H1 (cell line): ENCODE results near the gene CCDC197. TPM values are rescaled to one million over a fixed set of nuclear protein-coding genes. Genes with fewer than 3 reads are reported as not detected.

Experiments
- CTCF ChIA-PET: fragments of 300-600 bp; sonication (Branson Sonifier 250); formaldehyde crosslinking; loops from one replicate; lab custom pipeline; 2021; ENCODE audit not compliant: partially characterized antibody; lab: Charles Lee
- POLR2A ChIA-PET: fragments of 300-600 bp; sonication (Branson Sonifier 250); formaldehyde crosslinking; loops from one replicate; lab custom pipeline; 2021; ENCODE audit warnings: inconsistent platforms; ENCODE audit not compliant: partially characterized antibody; lab: Charles Lee
- DNase-seq, 2 experiments: peaks; one replicate each; pipeline versions ENCODE4 v3.0.0 to v3.0.0-alpha.2; 2010 to 2022; ENCODE audit warnings: low spot score in 2 of 2, low read depth in 1 of 2, mixed read lengths in 1 of 2
- FAIRE-seq: peaks from 2 replicates; lab custom pipeline; 2011; peaks lifted over from hg19 to GRCh38; lab: Jason Lieb, UNC
- H2AFZ ChIP-seq: 2 replicates; pipeline ENCODE4 v1.8.1; 2012; ENCODE audit warnings: low read length, inconsistent platforms
- H2AK5ac ChIP-seq: 2 replicates; pipeline ENCODE4 v1.6.1; 2013; ENCODE audit warnings: low read depth, low read length
- H2BK120ac ChIP-seq: replicated peaks from 2 replicates; pipeline ENCODE3; 2013; ENCODE audit warnings: low read depth, low read length, inconsistent platforms
- H2BK12ac ChIP-seq: 2 replicates; pipeline ENCODE4 v1.6.1; 2013; ENCODE audit warnings: low read depth, low read length
- H2BK15ac ChIP-seq: 2 replicates; pipeline ENCODE4 v1.6.1; 2013; ENCODE audit warnings: low read length
- H2BK20ac ChIP-seq: 2 replicates; pipeline ENCODE4 v1.6.1; 2013; ENCODE audit warnings: low read length
- H2BK5ac ChIP-seq: 2 replicates; pipeline ENCODE4 v1.6.1; 2013; ENCODE audit warnings: low read depth, low read length
- H3K14ac ChIP-seq: 2 replicates; pipeline ENCODE4 v1.6.1; 2013; ENCODE audit warnings: inconsistent platforms; ENCODE audit not compliant: insufficient read length
- H3K18ac ChIP-seq: 2 replicates; pipeline ENCODE4 v1.6.1; 2013; ENCODE audit warnings: low read length; ENCODE audit errors: extremely low read depth
- H3K23ac ChIP-seq: 2 replicates; pipeline ENCODE4 v1.6.1; 2013; ENCODE audit warnings: inconsistent platforms; ENCODE audit not compliant: insufficient read length
- H3K23me2 ChIP-seq: 2 replicates; pipeline ENCODE4 v1.6.1; 2013; ENCODE audit warnings: low read depth, low read length
- H3K27ac ChIP-seq: 2 replicates; pipeline ENCODE4 v1.6.1; 2011; ENCODE audit warnings: low read depth, low read length, inconsistent platforms
- H3K27me3 ChIP-seq, 4 experiments: replicated peaks in 1 of 4; 1 replicate in 1 of 4; 2 replicates in 3 of 4; pipeline versions ENCODE4 v1.6.1 to v1.8.1; 2011 to 2013; ENCODE audit warnings: low read length in 3 of 4, mild to moderate bottlenecking in 3 of 4, inconsistent platforms in 2 of 4, mixed read lengths in 2 of 4, moderate library complexity in 1 of 4; ENCODE audit not compliant: control insufficient read depth in 3 of 4, insufficient read depth in 3 of 4; ENCODE audit errors: extremely low read depth in 1 of 4
- H3K36me3 ChIP-seq, 4 experiments: 2 replicates each; pipeline versions ENCODE4 v1.6.1 to v1.8.1; 2011 to 2013; ENCODE audit warnings: mild to moderate bottlenecking in 4 of 4, low read length in 3 of 4, moderate library complexity in 2 of 4, control low read depth in 1 of 4, inconsistent platforms in 1 of 4; ENCODE audit not compliant: insufficient read depth in 4 of 4, control insufficient read depth in 2 of 4
- H3K4ac ChIP-seq: replicated peaks from 2 replicates; pipeline ENCODE3; 2013; ENCODE audit warnings: low read length, low read depth, mixed read lengths, inconsistent platforms; ENCODE audit not compliant: insufficient read length
- H3K4me1 ChIP-seq, 4 experiments: replicated peaks in 1 of 4; 1 replicate in 1 of 4; 2 replicates in 3 of 4; pipeline versions ENCODE4 v1.6.1 to v1.8.1; 2011 to 2013; ENCODE audit warnings: low read length in 3 of 4, inconsistent platforms in 2 of 4, mixed read lengths in 1 of 4; ENCODE audit not compliant: insufficient read depth in 4 of 4, control insufficient read depth in 3 of 4
- H3K4me2 ChIP-seq, 2 experiments: 2 replicates each; pipeline versions ENCODE4 v1.6.1 to v1.8.1; 2011 to 2013; ENCODE audit warnings: low read depth in 2 of 2, low read length in 2 of 2, control low read depth in 1 of 2, inconsistent platforms in 1 of 2, mild to moderate bottlenecking in 1 of 2; ENCODE audit not compliant: insufficient read depth in 1 of 2
- H3K4me3 ChIP-seq, 4 experiments: fragments of 200-600, 300-600 bp in 1 of 4; sonication (generic), shearing (Covaris generic), sonication (Bioruptor Twin) in 1 of 4; 2 replicates each; pipeline versions ENCODE4 v1.5.1 to v1.8.1; 2011 to 2016; ENCODE audit warnings: low read length in 4 of 4, low read depth in 3 of 4, control low read depth in 2 of 4, inconsistent platforms in 2 of 4, mild to moderate bottlenecking in 2 of 4, mixed read lengths in 1 of 4, moderate library complexity in 1 of 4; ENCODE audit not compliant: insufficient read depth in 2 of 4; ENCODE audit errors: extremely low read depth in 1 of 4
- H3K56ac ChIP-seq: replicated peaks from 2 replicates; pipeline ENCODE3; 2013; ENCODE audit warnings: low read depth, mild to moderate bottlenecking, mixed read lengths, low read length, inconsistent platforms; ENCODE audit not compliant: insufficient read length
- H3K79me1 ChIP-seq: 2 replicates; pipeline ENCODE4 v1.6.1; 2013; ENCODE audit warnings: low read depth, low read length, control low read depth
- H3K79me2 ChIP-seq, 2 experiments: 2 replicates each; pipeline versions ENCODE4 v1.6.1 to v1.8.1; 2012 to 2013; ENCODE audit warnings: low read length in 2 of 2, mild to moderate bottlenecking in 2 of 2, inconsistent platforms in 1 of 2; ENCODE audit not compliant: insufficient read depth in 2 of 2, control insufficient read depth in 1 of 2
- H3K9ac ChIP-seq, 4 experiments: replicated peaks in 1 of 4; 1 replicate in 1 of 4; 2 replicates in 3 of 4; pipeline versions ENCODE4 v1.6.1 to v1.8.1; 2011 to 2013; ENCODE audit warnings: low read depth in 3 of 4, low read length in 3 of 4, control low read depth in 2 of 4, mild to moderate bottlenecking in 2 of 4, moderate library complexity in 2 of 4, inconsistent platforms in 1 of 4; ENCODE audit errors: extremely low read depth in 1 of 4
- H3K9me3 ChIP-seq, 2 experiments: 2 replicates each; pipeline versions ENCODE4 v1.6.1 to v1.8.1; 2012 to 2013; ENCODE audit warnings: mild to moderate bottlenecking in 2 of 2, moderate library complexity in 2 of 2, control low read depth in 1 of 2, inconsistent platforms in 1 of 2, low read depth in 1 of 2, low read length in 1 of 2, mixed read lengths in 1 of 2; ENCODE audit not compliant: insufficient read depth in 2 of 2
- H4K20me1 ChIP-seq, 2 experiments: replicated peaks in 1 of 2; 2 replicates each; pipeline versions ENCODE3 to v1.8.1; 2011 to 2013; ENCODE audit warnings: inconsistent platforms in 2 of 2, low read length in 2 of 2, mild to moderate bottlenecking in 1 of 2; ENCODE audit not compliant: insufficient read depth in 2 of 2, control insufficient read depth in 1 of 2
- H4K5ac ChIP-seq: 2 replicates; pipeline ENCODE4 v1.6.1; 2013; ENCODE audit warnings: low read length, low read depth, mixed read lengths, inconsistent platforms; ENCODE audit not compliant: insufficient read length
- H4K8ac ChIP-seq: 2 replicates; pipeline ENCODE4 v1.8.0; 2013; ENCODE audit warnings: mild to moderate bottlenecking, moderate library complexity, low read length, inconsistent platforms; ENCODE audit not compliant: insufficient read depth; ENCODE audit errors: extremely low read depth
- H4K91ac ChIP-seq: replicated peaks from 2 replicates; pipeline ENCODE3; 2013; ENCODE audit warnings: low read length, mixed read lengths, inconsistent platforms; ENCODE audit not compliant: insufficient read length
- BACH1 ChIP-seq: IDR thresholded peaks from 2 replicates; pipeline ENCODE4 v1.6.1; 2012; ENCODE audit warnings: low read length, improper control_type of control experiment
- CBX8 ChIP-seq: fragments of 300-800, 300-1000 bp; sonication (generic); IDR thresholded peaks from 2 replicates; pipeline ENCODE4 v1.7.1; 2016; ENCODE audit warnings: low read depth, low read length, borderline replicate concordance
- HDAC6 ChIP-seq: IDR thresholded peaks from one replicate; pipeline ENCODE4 v1.7.1; 2012; ENCODE audit warnings: low read depth, mild to moderate bottlenecking, inconsistent platforms, low read length, moderate library complexity
- POLR2A ChIP-seq, 2 experiments: IDR thresholded peaks; 1 replicate in 1 of 2; 2 replicates in 1 of 2; pipeline ENCODE4 v1.6.1; 2011; ENCODE audit warnings: low read depth in 2 of 2, low read length in 2 of 2, mild to moderate bottlenecking in 2 of 2; ENCODE audit errors: control extremely low read depth in 1 of 2
- SIN3A ChIP-seq, 2 experiments: IDR thresholded peaks in 1 of 2; conservative IDR thresholded peaks in 1 of 2; 2 replicates each; pipeline ENCODE4 v1.6.1; 2011 to 2012; ENCODE audit warnings: low read length in 2 of 2, improper control_type of control experiment in 1 of 2, low read depth in 1 of 2, mild to moderate bottlenecking in 1 of 2
- SRF ChIP-seq: IDR thresholded peaks from 2 replicates; pipeline ENCODE4 v1.6.1; 2011; ENCODE audit warnings: mild to moderate bottlenecking, low read depth, low read length, moderate library complexity
- TAF1 ChIP-seq: IDR thresholded peaks from 2 replicates; pipeline ENCODE4 v1.6.1; 2011; ENCODE audit warnings: mild to moderate bottlenecking, low read depth, low read length
- WGBS, 2 experiments: shearing (Covaris generic) in 1 of 2; methylation state at CpG; one replicate each; pipeline versions ENCODE4 v1.1.6 to v1.1.7; 2013 to 2015; ENCODE audit warnings: low lambda C conversion rate in 2 of 2, mixed read lengths in 2 of 2, inconsistent platforms in 1 of 2, low coverage in 1 of 2, missing lambda C conversion rate in 1 of 2; ENCODE audit not compliant: insufficient replicate concordance in 2 of 2, insufficient coverage in 1 of 2, insufficient read length in 1 of 2; ENCODE audit errors: extremely low coverage in 1 of 2, missing lambda C conversion rate in 1 of 2; 5-methylcytosine and 5-hydroxymethylcytosine counted together
- polyA plus RNA-seq, 7 experiments: library from polyadenylated mRNA; depleted of rRNA in 3 of 7; stranded (reverse) in 5 of 7; unstranded in 2 of 7; fragments of >200 nt in 5 of 7; fragments of 200-250 nt in 2 of 7; gene quantifications; 1 replicate in 5 of 7; 2 replicates in 1 of 7; 4 replicates in 1 of 7; pipeline versions ENCODE4 v1.2.1 to v1.2.3, GENCODE V29; 2011 to 2013; ENCODE audit warnings: missing spikeins in 2 of 7, mixed read lengths in 2 of 7
- total RNA-seq: library from RNA; stranded (reverse); fragmentation: NEBNext Ultra II Directional; extraction: Animal tissue kit (Norgen Biotek cat#: 25700); gene quantifications from 2 replicates; pipeline ENCODE4 v1.2.1, GENCODE V29; 2021
- TF ChIP-seq, protein P1 (sequence below), 3 experiments: IDR thresholded peaks; 1 replicate in 2 of 3; 2 replicates in 1 of 3; pipeline versions ENCODE4 v1.5.1 to v1.6.1; 2011; ENCODE audit warnings: low read length in 3 of 3, mild to moderate bottlenecking in 3 of 3, inconsistent platforms in 2 of 3, low read depth in 1 of 3, moderate library complexity in 1 of 3; ENCODE audit not compliant: insufficient read depth in 1 of 3; ENCODE audit errors: control extremely low read depth in 1 of 3
- TF ChIP-seq, protein P2 (sequence below): IDR thresholded peaks from 2 replicates; pipeline ENCODE4 v1.6.1; 2012; ENCODE audit warnings: inconsistent platforms

The CCDC197 gene
- total and polyA plus RNA-seq, 2 of the 8 experiments (the other 6 are each of a cell fraction or from before 2014, with no cell fraction given) = not detected

DNA sequence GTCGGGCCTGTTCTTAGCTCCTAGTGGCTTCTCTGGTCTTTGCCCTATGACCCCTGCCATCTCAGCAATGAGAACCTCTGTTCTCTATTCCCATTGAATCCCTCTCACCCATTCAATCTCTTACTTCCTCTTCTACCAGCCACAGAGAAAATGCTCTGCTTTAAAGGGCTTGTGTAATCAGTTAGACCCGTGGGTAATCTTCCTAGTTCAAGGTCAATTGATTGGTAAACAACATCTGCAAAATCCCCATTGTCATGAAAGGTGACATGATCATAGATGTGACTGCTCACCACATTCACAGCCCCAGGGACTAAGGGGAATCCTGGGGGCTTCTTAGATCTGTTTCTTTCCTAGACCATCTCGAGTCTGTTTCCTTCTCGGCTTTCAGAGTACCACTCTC is 7.2 kb upstream of the CCDC197 start:
- Histone ChIP-seq H3K4ac (no peak overlapping the region), H4K20me1 (no peaks in the 10 kb centered on the region), H3K23me2 (peaks cover 3% of the 10 kb centered on the region; the same call in 1 of the 2 replicates), H2BK120ac (no peak overlapping the region), H3K79me1 (no peaks in the 10 kb centered on the region), H3K4me3 (no peak overlapping the region), H3K18ac (no peak overlapping the region), H3K9ac (no peak overlapping the region), H3K27me3 (no peaks in the 10 kb centered on the region; a peak in 1 of 7 replicates), H2BK15ac (no peak overlapping the region), H2BK20ac (no peak overlapping the region), H3K4me2 (no peak overlapping the region), H3K56ac (no peak overlapping the region), H3K9me3 (no peaks in the 10 kb centered on the region), H2AFZ (no peak overlapping the region), H2BK5ac (no peak overlapping the region), H3K14ac (no peak overlapping the region), H3K27ac (no peak overlapping the region), H4K91ac (no peak overlapping the region), H3K23ac (no peak overlapping the region), H2AK5ac (no peak overlapping the region), H2BK12ac (no peak overlapping the region), H4K5ac (no peak overlapping the region), H3K79me2 (no peaks in the 10 kb centered on the region), H3K36me3 (no peaks in the 10 kb centered on the region), H3K4me1 (peaks cover 0 to 9% (median 6%) of the 10 kb centered on the region in 4 experiments; a peak in 4 of 7 replicates), H4K8ac (no peak overlapping the region)
- TF ChIP-seq BACH1 (no peak), TAF1 (no peak), POLR2A (IDR thresholded peaks at IDR 0.05; ENCODE audit: control extremely low read depth in 1 of 2, low read depth in 2 of 2, low read length in 2 of 2) (no peak), CBX8 (no peak), HDAC6 (no peak), SRF (no peak), SIN3A (conservative IDR thresholded peaks at IDR 0.05 in 1 of 2, IDR thresholded peaks at IDR 0.05 in 1 of 2; ENCODE audit: low read depth in 1 of 2, low read length in 2 of 2) (no peak)
- TF ChIP-seq, protein P1, sequence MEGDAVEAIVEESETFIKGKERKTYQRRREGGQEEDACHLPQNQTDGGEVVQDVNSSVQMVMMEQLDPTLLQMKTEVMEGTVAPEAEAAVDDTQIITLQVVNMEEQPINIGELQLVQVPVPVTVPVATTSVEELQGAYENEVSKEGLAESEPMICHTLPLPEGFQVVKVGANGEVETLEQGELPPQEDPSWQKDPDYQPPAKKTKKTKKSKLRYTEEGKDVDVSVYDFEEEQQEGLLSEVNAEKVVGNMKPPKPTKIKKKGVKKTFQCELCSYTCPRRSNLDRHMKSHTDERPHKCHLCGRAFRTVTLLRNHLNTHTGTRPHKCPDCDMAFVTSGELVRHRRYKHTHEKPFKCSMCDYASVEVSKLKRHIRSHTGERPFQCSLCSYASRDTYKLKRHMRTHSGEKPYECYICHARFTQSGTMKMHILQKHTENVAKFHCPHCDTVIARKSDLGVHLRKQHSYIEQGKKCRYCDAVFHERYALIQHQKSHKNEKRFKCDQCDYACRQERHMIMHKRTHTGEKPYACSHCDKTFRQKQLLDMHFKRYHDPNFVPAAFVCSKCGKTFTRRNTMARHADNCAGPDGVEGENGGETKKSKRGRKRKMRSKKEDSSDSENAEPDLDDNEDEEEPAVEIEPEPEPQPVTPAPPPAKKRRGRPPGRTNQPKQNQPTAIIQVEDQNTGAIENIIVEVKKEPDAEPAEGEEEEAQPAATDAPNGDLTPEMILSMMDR (IDR thresholded peaks at IDR 0.05; ENCODE audit: control extremely low read depth in 1 of 3, insufficient read depth in 1 of 3, low read depth in 1 of 3, low read length in 3 of 3) = no peak
- TF ChIP-seq, protein P2, sequence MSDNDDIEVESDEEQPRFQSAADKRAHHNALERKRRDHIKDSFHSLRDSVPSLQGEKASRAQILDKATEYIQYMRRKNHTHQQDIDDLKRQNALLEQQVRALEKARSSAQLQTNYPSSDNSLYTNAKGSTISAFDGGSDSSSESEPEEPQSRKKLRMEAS = no peak
- DNase-seq (no peak), FAIRE-seq (no peak)
- ChIA-PET CTCF (interaction anchor here (1.3 to 20.5 kb wide), 4 partner anchors 7 to 46 kb away, joined by 3 to 484 read pairs (median 56); no protein-coding TSS in a partner anchor), POLR2A (no interaction called here)
- WGBS, 2 experiments = 86% methylated on average over 4 of the region's 4 CpGs; no CpG with 5 or more reads in 1 of the 2 experiments
